K562 (cell line): ENCODE data around the gene EIF4E1B. TPM values are rescaled to one million over a fixed set of nuclear protein-coding genes. Genes with fewer than 3 reads are reported as not detected.

Source experiments
- ATAC-seq: fragments of 200-7000 bp; cut with Tn5 transposase; 3 replicates; pipeline ENCODE4 v1.9.1; 2020; ENCODE audit warnings: moderate library complexity
- BruUV-seq: library from RNA; stranded (reverse); fragments of 400-500 nt; replicated peaks from 2 replicates; lab custom pipeline; 2021; lab: Mats Ljungman, UMichigan
- CTCF ChIA-PET: fragments of 300-600 bp; formaldehyde crosslinking; extraction: SDS; loops from one replicate; lab custom pipeline; 2021; ENCODE audit warnings: low intra/inter-chr PET ratio; lab: Yijun Ruan, JAX
- POLR2A ChIA-PET: fragments of 300-600, 350-650 bp; sonication (Branson Sonifier 250); formaldehyde crosslinking; extraction: SDS; loops from one replicate; lab custom pipeline; 2021; ENCODE audit warnings: antibody characterized with exemption, inconsistent platforms; lab: Yijun Ruan, JAX
- DNase-seq, 4 experiments: peaks; one replicate each; pipeline versions ENCODE4 v3.0.0 to v3.0.0-alpha.2; 2011 to 2018; ENCODE audit warnings: low spot score in 3 of 4, mixed read lengths in 3 of 4; ENCODE audit errors: extremely low read depth in 1 of 4
- FAIRE-seq: peaks from 2 replicates; lab custom pipeline; 2011; peaks lifted over from hg19 to GRCh38; lab: Jason Lieb, UNC
- H2AFZ ChIP-seq: 2 replicates; pipeline ENCODE4 v1.6.0; 2011; ENCODE audit warnings: low read depth, low read length, control low read depth, inconsistent platforms
- H3K27ac ChIP-seq: fragments of 200-600 bp; 3 replicates; pipeline ENCODE4 v1.8.0; 2011; ENCODE audit warnings: low read depth, mild to moderate bottlenecking, control low read depth, inconsistent platforms, low read length, moderate library complexity, mixed read lengths; ENCODE audit errors: extremely low read depth
- H3K27me3 ChIP-seq, 2 experiments: fragments of 300-600 bp in 1 of 2; 2 replicates in 1 of 2; 3 replicates in 1 of 2; pipeline versions ENCODE4 v1.6.0 to v1.8.0; 2011; ENCODE audit warnings: inconsistent platforms in 2 of 2, low read length in 2 of 2, mild to moderate bottlenecking in 1 of 2, mixed read lengths in 1 of 2, moderate library complexity in 1 of 2; ENCODE audit not compliant: control insufficient read depth in 2 of 2, insufficient read depth in 2 of 2
- H3K36me3 ChIP-seq: fragments of 300-600 bp; 3 replicates; pipeline ENCODE4 v1.8.0; 2011; ENCODE audit warnings: mild to moderate bottlenecking, low read length, inconsistent platforms; ENCODE audit not compliant: control insufficient read depth, insufficient read depth
- H3K4me1 ChIP-seq, 2 experiments: fragments of 200-600 bp in 1 of 2; replicated peaks in 1 of 2; 2 replicates in 1 of 2; 3 replicates in 1 of 2; pipeline versions ENCODE4 v1.5.1 to v1.8.0; 2011; ENCODE audit warnings: inconsistent platforms in 2 of 2, low read length in 2 of 2, mild to moderate bottlenecking in 1 of 2, mixed read lengths in 1 of 2, moderate library complexity in 1 of 2; ENCODE audit not compliant: control insufficient read depth in 2 of 2, insufficient read depth in 2 of 2
- H3K4me2 ChIP-seq: 2 replicates; pipeline ENCODE4 v1.6.1; 2011; ENCODE audit warnings: low read length, control low read depth, inconsistent platforms, mixed read lengths; ENCODE audit not compliant: insufficient read depth
- H3K4me3 ChIP-seq: fragments of 200-600 bp; sonication (generic), shearing (Covaris generic); 2 replicates; pipeline ENCODE4 v1.5.1; 2016; ENCODE audit warnings: control low read depth, inconsistent platforms
- H3K79me2 ChIP-seq: fragments of 200-600 bp; 3 replicates; pipeline ENCODE4 v1.8.0; 2011; ENCODE audit warnings: low read length, inconsistent platforms; ENCODE audit not compliant: control insufficient read depth, insufficient read depth
- H3K9ac ChIP-seq, 2 experiments: 2 replicates each; pipeline versions ENCODE4 v1.6.0 to v1.6.1; 2011; ENCODE audit warnings: low read depth in 2 of 2, low read length in 2 of 2, control low read depth in 1 of 2, inconsistent platforms in 1 of 2, mild to moderate bottlenecking in 1 of 2, mixed read lengths in 1 of 2; ENCODE audit not compliant: insufficient read depth in 1 of 2
- H3K9me1 ChIP-seq: one replicate; pipeline ENCODE4 v1.6.0; 2011; ENCODE audit warnings: inconsistent platforms, mild to moderate bottlenecking, low read length, moderate library complexity; ENCODE audit not compliant: control insufficient read depth, insufficient read depth
- H3K9me3 ChIP-seq: replicated peaks from 2 replicates; pipeline ENCODE4 v1.5.1; 2011; ENCODE audit warnings: low read depth, low read length, inconsistent platforms; ENCODE audit not compliant: control insufficient read depth, insufficient read depth
- H4K20me1 ChIP-seq: replicated peaks from 2 replicates; pipeline ENCODE4 v1.6.1; 2011; ENCODE audit warnings: low read length, inconsistent platforms, mixed read lengths; ENCODE audit not compliant: control insufficient read depth, insufficient read depth
- MAFF ChIP-seq: IDR thresholded peaks from 2 replicates; pipeline ENCODE4 v1.6.1; 2012; ENCODE audit warnings: low read length, improper control_type of control experiment
- MCM5 ChIP-seq: fragments of 450-650 bp; IDR thresholded peaks from 2 replicates; pipeline ENCODE4 v1.6.1; 2016; ENCODE audit warnings: low read depth
- NCOA2 ChIP-seq, 2 experiments: fragments of 450-650 bp; IDR thresholded peaks; 2 replicates each; pipeline ENCODE4 v1.6.1; 2018; ENCODE audit warnings: mild to moderate bottlenecking in 2 of 2, moderate library complexity in 1 of 2; ENCODE audit not compliant: partially characterized antibody in 2 of 2
- NEUROD1 ChIP-seq: fragments of 150-350 bp; IDR thresholded peaks from 2 replicates; pipeline ENCODE4 v1.6.1; 2014; ENCODE audit warnings: borderline replicate concordance, low read length, low read depth; ENCODE audit not compliant: partially characterized antibody
- ZNF354B ChIP-seq: fragments of 250-450 bp; sonication (Bioruptor Pico); IDR thresholded peaks from 2 replicates; pipeline ENCODE4 v1.4.0; 2020
- WGBS: fragments of 100-300 bp; shearing (Covaris generic); methylation state at CpG from one replicate; pipeline ENCODE4 v1.1.6; 2016; ENCODE audit warnings: low coverage, mixed read lengths; ENCODE audit not compliant: insufficient coverage; ENCODE audit errors: missing lambda C conversion rate; 5-methylcytosine and 5-hydroxymethylcytosine counted together
- in situ Hi-C: fragments of 300-500 bp; cut with MboI; formaldehyde crosslinking; loops from 4 replicates; pipeline ENCODE4 v1.15.0; 2018; ENCODE audit warnings: inconsistent platforms, mixed read lengths
- intact Hi-C: fragments of 100-400 bp; cut with micrococcal nuclease; formaldehyde crosslinking; loops from 2 replicates; pipeline ENCODE4 v1.14.2; 2022
- polyA plus RNA-seq, 8 experiments: library from polyadenylated mRNA; depleted of rRNA in 4 of 8; stranded (reverse) in 5 of 8; unstranded in 3 of 8; fragments of >200 nt; fragmentation: Nextera tagmentation in 2 of 8; fragmentation: Illumina TruSeq in 1 of 8; extraction: Ambion mirVana in 2 of 8; extraction: Trizol in 1 of 8; gene quantifications; 2 replicates each; pipeline versions ENCODE4 v1.2.1 to v1.2.3, GENCODE V29; 2011 to 2014; ENCODE audit warnings: inconsistent platforms in 1 of 8, missing spikeins in 1 of 8
- total RNA-seq, 7 experiments: library from RNA; depleted of rRNA in 6 of 7; stranded (reverse); fragments of >200 nt in 6 of 7; fragmentation: Illumina TruSeq in 2 of 7; extraction: Trizol in 2 of 7; gene quantifications; 2 replicates each; pipeline versions ENCODE4 v1.2.1 to v1.2.3, GENCODE V29; 2011 to 2021; ENCODE audit warnings: low replicate concordance in 1 of 7
- TF ChIP-seq, protein P1 (sequence below), 2 experiments: fragments of 450-650 bp; IDR thresholded peaks; 2 replicates each; pipeline ENCODE4 v1.6.1; 2016; ENCODE audit warnings: mild to moderate bottlenecking in 2 of 2, borderline replicate concordance in 1 of 2, low read depth in 1 of 2, moderate library complexity in 1 of 2

The EIF4E1B gene
- total and polyA plus RNA-seq, 9 of the 15 experiments (the other 6 are each of a cell fraction or from before 2014, with no cell fraction given) = not detected

DNA sequence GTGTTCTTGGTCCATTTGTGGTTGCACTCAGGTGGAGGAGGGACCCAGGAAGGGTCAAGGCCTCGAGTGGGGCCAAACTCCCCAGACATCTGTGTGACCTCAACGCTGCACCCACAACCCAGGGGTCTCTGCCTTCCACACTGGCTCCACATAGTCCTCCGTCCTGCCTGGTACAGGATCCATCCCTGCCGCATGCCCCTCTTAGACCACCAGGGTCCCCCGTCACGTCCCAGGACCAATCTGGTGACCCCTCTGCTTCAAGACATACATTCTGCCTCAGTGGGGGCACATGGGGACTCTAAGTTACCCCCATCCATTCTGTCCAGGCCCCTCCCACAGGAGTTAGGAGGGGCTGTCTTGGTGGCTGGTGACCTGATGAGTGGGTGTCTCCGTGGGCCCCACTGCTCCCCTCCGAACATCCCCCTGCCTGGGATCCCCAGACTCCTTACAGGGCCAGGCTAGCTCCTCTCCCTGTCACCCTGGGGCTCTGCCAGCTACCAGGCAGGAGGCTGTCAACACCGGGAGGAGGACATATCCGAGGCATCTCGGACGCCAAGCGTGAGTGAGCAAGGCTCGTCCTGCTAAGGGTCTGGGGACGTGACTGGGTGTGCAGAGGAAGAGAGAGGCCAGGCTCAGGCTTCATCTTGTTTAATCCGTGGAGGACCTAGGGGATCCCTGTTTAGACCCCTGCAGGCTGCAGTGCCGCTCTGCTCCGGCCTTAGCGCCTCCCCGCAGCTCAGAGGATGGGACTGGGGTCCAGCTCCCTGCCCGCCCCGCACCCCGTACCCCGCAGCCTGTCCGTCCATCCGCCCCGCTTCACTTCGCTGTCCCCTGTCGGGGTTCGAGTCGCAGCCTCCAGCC, 49.1 kb downstream of the EIF4E1B start:
- no peak overlapping the region for H3K4me2 ChIP-seq
- no peaks in the 10 kb centered on the region for H4K20me1 ChIP-seq
- WGBS = 36% methylated on average over 17 of the region's 31 CpGs
- in situ Hi-C loops (no loop called here), intact Hi-C loops (no loop called here)
- DNase-seq = no peak
- 0 out of 4 replicates have a peak overlapping the region, but pooled peaks of 1 of the 2 experiments have one; percentile 29 for H3K9ac ChIP-seq
- no peak for FAIRE-seq
- POLR2A ChIA-PET = interaction anchor here (0.7 kb wide), 1 partner anchor 221 kb away, joined by 3 read pairs; no protein-coding TSS in a partner anchor
- no peaks in the 10 kb centered on the region for H3K36me3 ChIP-seq
- ATAC-seq = no peak
- H3K9me3 ChIP-seq = no peaks in the 10 kb centered on the region
- no peaks in the 10 kb centered on the region for H3K79me2 ChIP-seq
- BruUV-seq = no TSS peak
- H3K9me1 ChIP-seq = no peaks in the 10 kb centered on the region
- peaks cover 18 to 29% of the 10 kb centered on the region in 2 experiments for H3K4me1 ChIP-seq
- H3K27me3 ChIP-seq = peaks cover 17 to 39% of the 10 kb centered on the region in 2 experiments
- H2AFZ ChIP-seq = no peak overlapping the region
- no peak overlapping the region for H3K27ac ChIP-seq
- CTCF ChIA-PET = no interaction called here
- no peak overlapping the region for H3K4me3 ChIP-seq
- no peak for TF ChIP-seq ZNF354B (CRISPR knock-in tag)
- TF ChIP-seq NEUROD1 = no peak
- TF ChIP-seq, protein P1, sequence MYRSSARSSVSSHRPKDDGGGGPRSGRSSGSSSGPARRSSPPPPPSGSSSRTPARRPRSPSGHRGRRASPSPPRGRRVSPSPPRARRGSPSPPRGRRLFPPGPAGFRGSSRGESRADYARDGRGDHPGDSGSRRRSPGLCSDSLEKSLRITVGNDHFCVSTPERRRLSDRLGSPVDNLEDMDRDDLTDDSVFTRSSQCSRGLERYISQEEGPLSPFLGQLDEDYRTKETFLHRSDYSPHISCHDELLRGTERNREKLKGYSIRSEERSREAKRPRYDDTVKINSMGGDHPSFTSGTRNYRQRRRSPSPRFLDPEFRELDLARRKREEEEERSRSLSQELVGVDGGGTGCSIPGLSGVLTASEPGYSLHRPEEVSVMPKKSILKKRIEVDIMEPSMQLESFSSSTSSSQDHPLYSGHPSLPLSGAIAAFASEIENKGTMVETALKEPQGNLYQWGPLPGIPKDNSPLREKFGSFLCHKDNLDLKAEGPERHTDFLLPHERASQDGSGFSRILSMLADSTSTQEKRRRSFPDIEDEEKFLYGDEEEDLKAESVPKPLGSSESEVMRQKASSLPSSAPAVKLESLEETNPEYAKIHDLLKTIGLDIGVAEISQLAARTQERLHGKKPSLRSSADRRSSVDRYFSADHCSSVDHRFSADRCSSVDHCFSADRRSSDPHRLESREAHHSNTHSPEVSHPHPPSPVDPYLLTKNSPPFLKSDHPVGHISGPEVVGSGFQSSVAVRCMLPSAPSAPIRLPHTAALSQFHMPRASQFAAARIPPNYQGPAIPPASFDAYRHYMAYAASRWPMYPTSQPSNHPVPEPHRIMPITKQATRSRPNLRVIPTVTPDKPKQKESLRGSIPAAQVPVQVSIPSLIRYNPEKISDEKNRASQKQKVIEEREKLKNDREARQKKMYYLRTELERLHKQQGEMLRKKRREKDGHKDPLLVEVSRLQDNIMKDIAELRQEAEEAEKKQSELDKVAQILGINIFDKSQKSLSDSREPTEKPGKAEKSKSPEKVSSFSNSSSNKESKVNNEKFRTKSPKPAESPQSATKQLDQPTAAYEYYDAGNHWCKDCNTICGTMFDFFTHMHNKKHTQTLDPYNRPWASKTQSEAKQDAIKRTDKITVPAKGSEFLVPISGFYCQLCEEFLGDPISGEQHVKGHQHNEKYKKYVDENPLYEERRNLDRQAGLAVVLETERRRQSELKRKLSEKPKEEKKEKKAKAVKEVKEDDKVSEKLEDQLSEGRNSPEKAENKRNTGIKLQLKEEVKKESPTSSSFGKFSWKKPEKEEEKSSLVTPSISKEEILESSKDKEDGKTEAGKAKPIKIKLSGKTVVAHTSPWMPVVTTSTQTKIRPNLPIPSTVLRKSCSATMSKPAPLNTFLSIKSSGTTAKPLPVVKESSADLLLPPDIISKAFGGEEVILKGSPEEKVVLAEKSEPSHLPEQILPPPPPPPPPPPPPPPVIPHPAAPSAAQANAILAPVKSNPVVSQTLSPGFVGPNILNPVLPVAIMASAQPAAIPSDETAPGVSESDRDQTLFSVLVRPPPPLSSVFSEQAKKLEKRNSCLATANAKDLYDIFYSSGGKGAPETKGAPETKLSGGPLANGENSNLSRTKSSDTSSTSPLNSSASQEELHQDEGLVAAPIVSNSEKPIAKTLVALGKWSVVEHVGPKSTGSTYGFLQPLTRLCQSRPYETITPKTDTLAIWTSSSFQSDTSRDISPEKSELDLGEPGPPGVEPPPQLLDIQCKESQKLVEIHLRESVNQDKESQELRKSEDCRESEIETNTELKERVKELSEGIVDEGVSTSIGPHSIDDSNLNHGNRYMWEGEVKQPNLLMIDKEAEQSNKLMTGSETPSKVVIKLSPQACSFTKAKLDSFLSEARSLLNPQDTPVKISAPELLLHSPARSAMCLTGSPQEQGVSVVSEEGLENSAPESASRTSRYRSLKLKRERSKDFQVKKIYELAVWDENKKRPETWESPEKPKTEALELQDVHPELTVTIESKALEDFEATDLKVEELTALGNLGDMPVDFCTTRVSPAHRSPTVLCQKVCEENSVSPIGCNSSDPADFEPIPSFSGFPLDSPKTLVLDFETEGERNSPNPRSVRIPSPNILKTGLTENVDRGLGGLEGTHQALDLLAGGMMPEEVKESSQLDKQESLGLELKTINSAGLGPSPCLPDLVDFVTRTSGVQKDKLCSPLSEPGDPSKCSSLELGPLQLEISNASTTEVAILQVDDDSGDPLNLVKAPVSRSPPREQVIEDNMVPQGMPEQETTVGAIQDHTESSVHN (IDR thresholded peaks at IDR 0.05; ENCODE audit: borderline replicate concordance in 1 of 2, low read depth in 1 of 2) = no peak
- no peak for TF ChIP-seq MAFF
- TF ChIP-seq NCOA2 (IDR thresholded peaks at IDR 0.05; ENCODE audit: partially characterized antibody in 2 of 2) = no peak
- TF ChIP-seq MCM5 = no peak
